Neuronal stem cell (in vitro differentiated cells): ENCODE results near the gene SIRPA.

Source experiments
- DNase-seq: peaks from one replicate; pipeline ENCODE4 v3.0.0-alpha.2; 2013; ENCODE audit warnings: low spot score
- H2AFZ ChIP-seq: one replicate; pipeline ENCODE4 v1.6.1; 2013; ENCODE audit warnings: mild to moderate bottlenecking, low read length, inconsistent platforms
- H2AK5ac ChIP-seq: 2 replicates; pipeline ENCODE4 v1.6.1; 2013; ENCODE audit warnings: low read depth, mild to moderate bottlenecking, inconsistent platforms, low read length, moderate library complexity, mixed read lengths
- H2BK120ac ChIP-seq: 2 replicates; pipeline ENCODE4 v1.6.1; 2013; ENCODE audit warnings: low read depth, mild to moderate bottlenecking, inconsistent platforms, low read length, moderate library complexity, mixed read lengths
- H2BK12ac ChIP-seq: one replicate; pipeline ENCODE4 v1.6.1; 2013; ENCODE audit warnings: low read length, inconsistent platforms
- H2BK15ac ChIP-seq: 2 replicates; pipeline ENCODE4 v1.6.1; 2013; ENCODE audit warnings: mild to moderate bottlenecking, low read length, inconsistent platforms, mixed read lengths
- H2BK5ac ChIP-seq: one replicate; pipeline ENCODE4 v1.6.1; 2013; ENCODE audit warnings: inconsistent platforms, mild to moderate bottlenecking, low read length, moderate library complexity
- H3K14ac ChIP-seq: one replicate; pipeline ENCODE4 v1.6.1; 2013; ENCODE audit warnings: low read length, inconsistent platforms
- H3K18ac ChIP-seq: 2 replicates; pipeline ENCODE4 v1.6.1; 2013; ENCODE audit warnings: low read length, inconsistent platforms
- H3K23ac ChIP-seq: 2 replicates; pipeline ENCODE4 v1.6.1; 2013; ENCODE audit warnings: low read depth, mild to moderate bottlenecking, mixed read lengths, low read length, inconsistent platforms; ENCODE audit not compliant: poor library complexity
- H3K27ac ChIP-seq: replicated peaks from 3 replicates; pipeline ENCODE4 v1.5.1; 2013; ENCODE audit warnings: low read length, inconsistent platforms
- H3K27me3 ChIP-seq, 3 experiments: 2 replicates each; pipeline ENCODE4 v1.6.1; 2013; ENCODE audit warnings: low read length in 3 of 3, mild to moderate bottlenecking in 2 of 3, inconsistent platforms in 1 of 3, low read depth in 1 of 3, mixed read lengths in 1 of 3, moderate library complexity in 1 of 3; ENCODE audit not compliant: control insufficient read depth in 3 of 3, insufficient read depth in 3 of 3
- H3K36me3 ChIP-seq, 2 donors: replicated peaks in 1 of 2; 2 replicates each; pipeline ENCODE4 v1.6.1; 2013; ENCODE audit warnings: low read length in 2 of 2; ENCODE audit not compliant: control insufficient read depth in 2 of 2, insufficient read depth in 2 of 2
- H3K4ac ChIP-seq: 2 replicates; pipeline ENCODE4 v1.6.1; 2013; ENCODE audit warnings: inconsistent platforms, mild to moderate bottlenecking, low read length, moderate library complexity
- H3K4me1 ChIP-seq, 2 donors: 1 replicate in 1 of 2; 2 replicates in 1 of 2; pipeline ENCODE4 v1.6.1; 2013; ENCODE audit warnings: low read length in 2 of 2, low read depth in 1 of 2; ENCODE audit not compliant: control insufficient read depth in 2 of 2, insufficient read depth in 1 of 2
- H3K4me2 ChIP-seq: one replicate; pipeline ENCODE4 v1.6.1; 2013; ENCODE audit warnings: mild to moderate bottlenecking, low read length, inconsistent platforms; ENCODE audit not compliant: insufficient read depth, poor library complexity, severe bottlenecking
- H3K4me3 ChIP-seq, 2 donors: 2 replicates each; pipeline ENCODE4 v1.5.1; 2013; ENCODE audit warnings: low read length in 2 of 2, mild to moderate bottlenecking in 2 of 2, inconsistent platforms in 1 of 2, moderate library complexity in 1 of 2
- H3K79me1 ChIP-seq: one replicate; pipeline ENCODE4 v1.6.1; 2013; ENCODE audit warnings: low read depth, mild to moderate bottlenecking, inconsistent platforms, low read length, moderate library complexity
- H3K9ac ChIP-seq: one replicate; pipeline ENCODE4 v1.6.1; 2013; ENCODE audit warnings: mild to moderate bottlenecking, low read depth, low read length, inconsistent platforms; ENCODE audit not compliant: poor library complexity
- H3K9me3 ChIP-seq, 2 donors: replicated peaks in 1 of 2; 2 replicates each; pipeline versions ENCODE3 to v1.6.1; 2013; ENCODE audit warnings: low read length in 2 of 2, mild to moderate bottlenecking in 2 of 2, inconsistent platforms in 1 of 2, low read depth in 1 of 2, mixed read lengths in 1 of 2, moderate library complexity in 1 of 2; ENCODE audit not compliant: control insufficient read depth in 2 of 2, insufficient read depth in 1 of 2
- H4K8ac ChIP-seq: one replicate; pipeline ENCODE4 v1.6.1; 2013; ENCODE audit warnings: low read depth, mild to moderate bottlenecking, inconsistent platforms, low read length, moderate library complexity
- H4K91ac ChIP-seq: one replicate; pipeline ENCODE4 v1.6.1; 2013; ENCODE audit warnings: low read length, low read depth, mild to moderate bottlenecking, inconsistent platforms; ENCODE audit not compliant: poor library complexity
- WGBS, 2 donors: extraction: QIAGEN DNeasy Blood & Tissue Kit; methylation state at CpG; one replicate each; pipeline ENCODE4 v1.1.7; 2013; ENCODE audit warnings: missing lambda C conversion rate in 2 of 2, mixed read lengths in 1 of 2; ENCODE audit not compliant: insufficient read length in 2 of 2, insufficient replicate concordance in 1 of 2; ENCODE audit errors: extremely low coverage in 2 of 2; 5-methylcytosine and 5-hydroxymethylcytosine counted together

Gene SIRPA

GRCh38 chr20:1882026-1882425 lies 13.2 kb upstream of the SIRPA start:
- H3K23ac ChIP-seq = no peak overlapping the region
- H4K91ac ChIP-seq = no peak overlapping the region
- no peak overlapping the region for H3K4me2 ChIP-seq
- no CpG with 5 or more reads among the region's 8 CpGs for WGBS, 2 donors
- H3K36me3 ChIP-seq = no peaks in the 10 kb centered on the region
- no peak overlapping the region for H2BK12ac ChIP-seq
- H2BK15ac ChIP-seq = no peak overlapping the region
- H3K18ac ChIP-seq = no peak overlapping the region
- no peaks in the 10 kb centered on the region for H3K79me1 ChIP-seq
- no peak for DNase-seq
- no peak overlapping the region for H3K9ac ChIP-seq
- no peak overlapping the region for H2AK5ac ChIP-seq
- no peak overlapping the region for H2AFZ ChIP-seq
- no peak overlapping the region for H3K14ac ChIP-seq
- H3K4me3 ChIP-seq = no peak overlapping the region
- no peak overlapping the region for H2BK5ac ChIP-seq
- peaks cover 0 to 53% (median 0%) of the 10 kb centered on the region in 3 experiments for H3K27me3 ChIP-seq
- no peak overlapping the region for H3K4ac ChIP-seq
- H3K9me3 ChIP-seq = no peaks in the 10 kb centered on the region
- H4K8ac ChIP-seq = no peak overlapping the region
- H3K4me1 ChIP-seq = peaks cover 7 to 18% of the 10 kb centered on the region in 2 donors
- no peak overlapping the region for H3K27ac ChIP-seq
- H2BK120ac ChIP-seq = no peak overlapping the region

- Histone ChIP-seq H3K36me3 (no peaks in the 10 kb centered on the region), H2AFZ (peak overlapping the region; percentile 67), H3K18ac (peak overlapping the region; percentile 11), H3K4me2 (no peak overlapping the region), H3K27ac (no peak overlapping the region), H3K23ac (no peak overlapping the region), H3K14ac (no peak overlapping the region), H3K27me3 (peaks cover 0 to 55% (median 0%) of the 10 kb centered on the region in 3 experiments), H2BK15ac (no peak overlapping the region), H3K79me1 (no peaks in the 10 kb centered on the region), H3K4me1 (peaks cover 7 to 18% of the 10 kb centered on the region in 2 donors), H2AK5ac (no peak overlapping the region), H2BK12ac (no peak overlapping the region), H4K8ac (no peak overlapping the region), H2BK5ac (no peak overlapping the region), H4K91ac (no peak overlapping the region), H3K4ac (no peak overlapping the region), H2BK120ac (no peak overlapping the region), H3K4me3 (peak overlapping the region in 1 of 2 donors; percentile 56), H3K9me3 (no peaks in the 10 kb centered on the region), H3K9ac (no peak overlapping the region)
- no peak for DNase-seq
- WGBS, 2 donors = no CpG with 5 or more reads among the region's 9 CpGs
Measured at GRCh38 chr20:1883986-1884385, 11.2 kb upstream of the SIRPA start.

DNA sequence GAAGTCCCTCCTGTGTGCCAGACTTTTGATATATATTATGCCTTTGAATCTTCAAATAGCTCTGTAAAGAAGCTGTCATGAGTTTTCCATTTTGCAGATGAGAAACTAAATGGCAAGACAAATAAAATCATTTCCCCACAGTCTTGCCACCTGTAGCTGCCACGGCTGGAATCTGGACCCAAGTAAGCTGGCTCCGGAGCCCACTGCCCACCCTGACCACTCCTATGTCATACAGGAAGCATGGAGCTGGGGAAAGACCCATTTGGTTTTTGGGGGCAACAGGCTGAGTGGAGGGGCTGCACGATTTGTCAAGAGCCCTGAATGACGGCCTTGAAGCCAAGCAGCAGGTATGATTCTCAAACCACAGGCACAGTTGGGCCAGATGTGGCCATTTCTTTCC lies 10.0 kb upstream of the SIRPA start:
- Histone ChIP-seq H3K27ac (no peak overlapping the region), H4K8ac (no peak overlapping the region), H2AFZ (no peak overlapping the region), H2BK120ac (no peak overlapping the region), H3K27me3 (peaks cover 0 to 47% (median 0%) of the 10 kb centered on the region in 3 experiments), H3K18ac (no peak overlapping the region), H3K14ac (no peak overlapping the region), H4K91ac (no peak overlapping the region), H3K4me1 (peaks cover 7 to 15% of the 10 kb centered on the region in 2 donors), H3K4me3 (no peak overlapping the region), H3K4me2 (no peak overlapping the region), H3K23ac (no peak overlapping the region), H3K79me1 (no peaks in the 10 kb centered on the region), H2BK15ac (no peak overlapping the region), H3K36me3 (no peaks in the 10 kb centered on the region), H3K9ac (no peak overlapping the region), H3K9me3 (no peaks in the 10 kb centered on the region), H2AK5ac (no peak overlapping the region), H2BK5ac (no peak overlapping the region), H3K4ac (no peak overlapping the region), H2BK12ac (no peak overlapping the region)
- WGBS, 2 donors = no CpG with 5 or more reads among the region's 4 CpGs
- DNase-seq = no peak

GRCh38 chr20:1885940-1886693 lies 9.1 kb upstream of the SIRPA start:
- Histone ChIP-seq H3K4me2 (no peak overlapping the region), H2AFZ (no peak overlapping the region), H2BK15ac (no peak overlapping the region), H3K23ac (no peak overlapping the region), H3K14ac (no peak overlapping the region), H3K36me3 (no peaks in the 10 kb centered on the region), H3K9ac (no peak overlapping the region), H2AK5ac (no peak overlapping the region), H3K27me3 (peaks cover 0 to 38% (median 0%) of the 10 kb centered on the region in 3 experiments), H4K91ac (no peak overlapping the region), H3K79me1 (no peaks in the 10 kb centered on the region), H2BK12ac (no peak overlapping the region), H3K18ac (no peak overlapping the region), H3K4me3 (no peak overlapping the region), H2BK5ac (no peak overlapping the region), H3K27ac (no peak overlapping the region), H2BK120ac (no peak overlapping the region), H3K9me3 (no peaks in the 10 kb centered on the region), H3K4me1 (peaks cover 7 to 13% of the 10 kb centered on the region in 2 donors), H4K8ac (no peak overlapping the region), H3K4ac (no peak overlapping the region)
- no peak for DNase-seq
- no CpG with 5 or more reads among the region's 9 CpGs for WGBS, 2 donors
